Type B pancreatic cell (in vitro differentiated cells): ENCODE measurements around the gene KDM4B. TPM values are rescaled to one million over a fixed set of nuclear protein-coding genes. Genes with fewer than 3 reads are reported as not detected.
"Not testable (repeated sequence)": the region's sequence is repeated elsewhere in the genome, so short reads cannot be mapped to it uniquely, and the experiment has no call there.

Experiments
- DNase-seq: peaks from one replicate; pipeline ENCODE4 v3.0.0; 2021; ENCODE audit warnings: mixed read lengths; ENCODE audit not compliant: unreplicated experiment; ENCODE audit errors: extremely low spot score
- H3K27ac Mint-ChIP-seq: 2 replicates; pipeline ENCODE4 v1.8.0; 2021; ENCODE audit warnings: mild to moderate bottlenecking, mixed read lengths
- H3K27me3 Mint-ChIP-seq: 2 replicates; pipeline ENCODE4 v1.8.0; 2021; ENCODE audit warnings: mixed read lengths
- H3K36me3 Mint-ChIP-seq: 2 replicates; pipeline ENCODE4 v1.8.0; 2021; ENCODE audit warnings: mixed read lengths
- H3K4me1 Mint-ChIP-seq: one replicate; pipeline ENCODE4 v1.8.0; 2021; ENCODE audit warnings: mixed read lengths; ENCODE audit not compliant: unreplicated experiment
- H3K4me3 Mint-ChIP-seq: 2 replicates; pipeline ENCODE4 v1.8.0; 2021; ENCODE audit warnings: mild to moderate bottlenecking, mixed read lengths
- H3K9me3 Mint-ChIP-seq: 2 replicates; pipeline ENCODE4 v1.8.0; 2021; ENCODE audit warnings: mixed read lengths
- CTCF ChIP-seq: fragments of 200-600 bp; sonication (generic); conservative IDR thresholded peaks from 2 replicates; pipeline ENCODE4 v1.5.0; 2021; ENCODE audit warnings: antibody characterized with exemption, mild to moderate bottlenecking
- microRNA-seq: library from miRNA; unstranded; fragments of <30 nt; microRNA quantifications from one replicate; pipeline ENCODE4, GENCODE V29; 2020
- total RNA-seq: library from RNA; stranded (reverse); gene quantifications from 2 replicates; pipeline ENCODE4 v1.2.1, GENCODE V29; 2021; ENCODE audit warnings: low replicate concordance

Gene KDM4B
- total RNA-seq, 1 donor from 2014 or later: 48.8 TPM

GRCh38 chr19:5193192-5193591, 224.3 kb downstream of the KDM4B start:
- peaks cover 5% of the 10 kb centered on the region for H3K4me1 Mint-ChIP-seq
- no peak overlapping the region for H3K27ac Mint-ChIP-seq
- DNase-seq: no peak
- peaks cover 8% of the 10 kb centered on the region for H3K27me3 Mint-ChIP-seq
- TF ChIP-seq CTCF: no peak
- no peak overlapping the region for H3K4me3 Mint-ChIP-seq
- no peaks in the 10 kb centered on the region for H3K9me3 Mint-ChIP-seq
- no peaks in the 10 kb centered on the region for H3K36me3 Mint-ChIP-seq

- peaks cover 5% of the 10 kb centered on the region for H3K4me1 Mint-ChIP-seq
- no peak for TF ChIP-seq CTCF
Observed at GRCh38 chr19:5194641-5195040, 225.7 kb downstream of the KDM4B start.

GRCh38 chr19:5195587-5195986, 226.7 kb downstream of the KDM4B start:
- not testable (repeated sequence) for H3K27me3 Mint-ChIP-seq, H3K27ac Mint-ChIP-seq, H3K4me3 Mint-ChIP-seq, H3K4me1 Mint-ChIP-seq, H3K36me3 Mint-ChIP-seq, DNase-seq, H3K9me3 Mint-ChIP-seq

More at GRCh38 chr19:5194641-5195040, 225.7 kb downstream of the KDM4B start:
- Mint-ChIP-seq H3K27me3 (no peaks in the 10 kb centered on the region), H3K9me3 (no peaks in the 10 kb centered on the region), H3K4me3 (no peak overlapping the region), H3K27ac (no peak overlapping the region), H3K36me3 (no peaks in the 10 kb centered on the region)
- DNase-seq: no peak

GRCh38 chr19:5196832-5197231, 227.9 kb downstream of the KDM4B start:
- Mint-ChIP-seq H3K9me3 (peaks cover 5% of the 10 kb centered on the region), H3K27me3 (no peaks in the 10 kb centered on the region), H3K4me3 (no peak overlapping the region), H3K4me1 (peaks cover 5% of the 10 kb centered on the region), H3K27ac (no peak overlapping the region), H3K36me3 (peaks cover 6% of the 10 kb centered on the region)
- no peak for TF ChIP-seq CTCF
- DNase-seq: no peak

- Mint-ChIP-seq H3K4me1 (no peaks in the 10 kb centered on the region), H3K27ac (no peak overlapping the region), H3K27me3 (no peaks in the 10 kb centered on the region), H3K4me3 (no peak overlapping the region), H3K36me3 (peaks cover 19% of the 10 kb centered on the region), H3K9me3 (peaks cover 8% of the 10 kb centered on the region)
- DNase-seq: no peak
- TF ChIP-seq CTCF: no peak
Observed at GRCh38 chr19:5200844-5201243, 231.9 kb downstream of the KDM4B start.

GRCh38 chr19:5202553-5202952, 233.6 kb downstream of the KDM4B start:
- Mint-ChIP-seq H3K36me3 (peaks cover 19% of the 10 kb centered on the region), H3K27ac (no peak overlapping the region), H3K4me1 (no peaks in the 10 kb centered on the region), H3K4me3 (no peak overlapping the region), H3K9me3 (peaks cover 8% of the 10 kb centered on the region), H3K27me3 (no peaks in the 10 kb centered on the region)
- no peak for TF ChIP-seq CTCF
- no peak for DNase-seq

Small RNA genes within 50 kb of the gene (microRNA-seq; reads per million reads assigned to microRNA genes)
- gene MIR4747: 0.83 reads per million

Other genes with a start within 250 kb of the KDM4B start
- 42.9 and 47.8 TPM in 2 replicates for gene DPP9, start 245.3 kb upstream of the KDM4B start, total RNA-seq
- gene FEM1A, start 177.4 kb upstream of the KDM4B start, total RNA-seq: 13.3 and 13.7 TPM in 2 replicates
- gene TICAM1, start 137.4 kb upstream of the KDM4B start, total RNA-seq: 8.3 and 20.5 TPM in 2 replicates
- gene PLIN3, start 101.4 kb upstream of the KDM4B start, total RNA-seq: 53.9 and 77.4 TPM in 2 replicates
- not detected in 2 replicates for gene ARRDC5, start 66.2 kb upstream of the KDM4B start, total RNA-seq
- gene UHRF1, start 59.6 kb upstream of the KDM4B start, total RNA-seq: 29.2 and 79.1 TPM in 2 replicates